ENCODE data around the gene MBNL1.

The MBNL1 gene

GRCh38 chr3:152445212-152445611 lies 176.5 kb downstream of the MBNL1 start:
- peaks cover 15 to 18% of the 10 kb centered on the region in 2 donors for H3K36me3 ChIP-seq (ENCODE audit: control insufficient read depth in 1 of 2, insufficient read depth in 2 of 2, low read length in 2 of 2)
- no peak overlapping the region for H3K4me3 ChIP-seq (ENCODE audit: low read depth in 1 of 2, low read length in 2 of 2)
- H3K9me3 ChIP-seq (ENCODE audit: control insufficient read depth in 1 of 2, low read length in 2 of 2) = no peaks in the 10 kb centered on the region
- H3K27me3 ChIP-seq (ENCODE audit: control insufficient read depth in 1 of 2, insufficient read depth in 2 of 2, low read length in 2 of 2) = no peaks in the 10 kb centered on the region
- peaks cover 0 to 13% of the 10 kb centered on the region in 2 donors for H3K4me1 ChIP-seq (ENCODE audit: control insufficient read depth in 1 of 2, insufficient read depth in 2 of 2, low read length in 2 of 2)
- H3K9ac ChIP-seq (ENCODE audit: low read depth in 1 of 2, low read length in 2 of 2) = no peak overlapping the region
- no peak overlapping the region for H3K27ac ChIP-seq (ENCODE audit: low read depth, low read length)

- Histone ChIP-seq H3K27ac (ENCODE audit: low read depth, low read length) (no peak overlapping the region), H3K4me3 (ENCODE audit: low read depth in 1 of 2, low read length in 2 of 2) (no peak overlapping the region), H3K9ac (ENCODE audit: low read depth in 1 of 2, low read length in 2 of 2) (no peak overlapping the region), H3K4me1 (ENCODE audit: control insufficient read depth in 1 of 2, insufficient read depth in 2 of 2, low read length in 2 of 2) (peaks cover 0 to 13% of the 10 kb centered on the region in 2 donors), H3K27me3 (ENCODE audit: control insufficient read depth in 1 of 2, insufficient read depth in 2 of 2, low read length in 2 of 2) (no peaks in the 10 kb centered on the region), H3K9me3 (ENCODE audit: control insufficient read depth in 1 of 2, low read length in 2 of 2) (no peaks in the 10 kb centered on the region), H3K36me3 (ENCODE audit: control insufficient read depth in 1 of 2, insufficient read depth in 2 of 2, low read length in 2 of 2) (peaks cover 15 to 24% of the 10 kb centered on the region in 2 donors)
Measured at GRCh38 chr3:152446495-152446894, 177.8 kb downstream of the MBNL1 start.

- H3K4me3 ChIP-seq (ENCODE audit: low read depth in 1 of 2, low read length in 2 of 2) = no peak overlapping the region
- peaks cover 19 to 31% of the 10 kb centered on the region in 2 donors for H3K36me3 ChIP-seq (ENCODE audit: control insufficient read depth in 1 of 2, insufficient read depth in 2 of 2, low read length in 2 of 2)
- H3K4me1 ChIP-seq (ENCODE audit: control insufficient read depth in 1 of 2, insufficient read depth in 2 of 2, low read length in 2 of 2) = peaks cover 0 to 13% of the 10 kb centered on the region in 2 donors
- H3K9me3 ChIP-seq (ENCODE audit: control insufficient read depth in 1 of 2, low read length in 2 of 2) = no peaks in the 10 kb centered on the region
- no peaks in the 10 kb centered on the region for H3K27me3 ChIP-seq (ENCODE audit: control insufficient read depth in 1 of 2, insufficient read depth in 2 of 2, low read length in 2 of 2)
- H3K9ac ChIP-seq (ENCODE audit: low read depth in 1 of 2, low read length in 2 of 2) = no peak overlapping the region
- no peak overlapping the region for H3K27ac ChIP-seq (ENCODE audit: low read depth, low read length)
Measured at GRCh38 chr3:152447511-152447910, 178.8 kb downstream of the MBNL1 start.

- Histone ChIP-seq H3K9me3 (ENCODE audit: control insufficient read depth in 1 of 2, low read length in 2 of 2) (no peaks in the 10 kb centered on the region), H3K27ac (ENCODE audit: low read depth, low read length) (no peak overlapping the region), H3K4me1 (ENCODE audit: control insufficient read depth in 1 of 2, insufficient read depth in 2 of 2, low read length in 2 of 2) (peaks cover 0 to 10% of the 10 kb centered on the region in 2 donors), H3K4me3 (ENCODE audit: low read depth in 1 of 2, low read length in 2 of 2) (no peak overlapping the region), H3K27me3 (ENCODE audit: control insufficient read depth in 1 of 2, insufficient read depth in 2 of 2, low read length in 2 of 2) (no peaks in the 10 kb centered on the region), H3K36me3 (ENCODE audit: control insufficient read depth in 1 of 2, insufficient read depth in 2 of 2, low read length in 2 of 2) (peaks cover 20 to 34% of the 10 kb centered on the region in 2 donors), H3K9ac (ENCODE audit: low read depth in 1 of 2, low read length in 2 of 2) (no peak overlapping the region)
Measured at GRCh38 chr3:152448091-152448490, 179.4 kb downstream of the MBNL1 start.

- Histone ChIP-seq H3K9ac (ENCODE audit: low read depth in 1 of 2, low read length in 2 of 2) (no peak overlapping the region), H3K36me3 (ENCODE audit: control insufficient read depth in 1 of 2, insufficient read depth in 2 of 2, low read length in 2 of 2) (peaks cover 11 to 39% of the 10 kb centered on the region in 2 donors), H3K9me3 (ENCODE audit: control insufficient read depth in 1 of 2, low read length in 2 of 2) (no peaks in the 10 kb centered on the region), H3K27ac (ENCODE audit: low read depth, low read length) (no peak overlapping the region), H3K4me3 (ENCODE audit: low read depth in 1 of 2, low read length in 2 of 2) (no peak overlapping the region), H3K4me1 (ENCODE audit: control insufficient read depth in 1 of 2, insufficient read depth in 2 of 2, low read length in 2 of 2) (peaks cover 0 to under 1% of the 10 kb centered on the region in 2 donors), H3K27me3 (ENCODE audit: control insufficient read depth in 1 of 2, insufficient read depth in 2 of 2, low read length in 2 of 2) (no peaks in the 10 kb centered on the region)
Measured at GRCh38 chr3:152452318-152452717, 183.6 kb downstream of the MBNL1 start.

- Histone ChIP-seq H3K27ac (ENCODE audit: low read depth, low read length) (no peak overlapping the region), H3K27me3 (ENCODE audit: control insufficient read depth in 1 of 2, insufficient read depth in 2 of 2, low read length in 2 of 2) (no peaks in the 10 kb centered on the region), H3K9ac (ENCODE audit: low read depth in 1 of 2, low read length in 2 of 2) (no peak overlapping the region), H3K4me3 (ENCODE audit: low read depth in 1 of 2, low read length in 2 of 2) (no peak overlapping the region), H3K4me1 (ENCODE audit: control insufficient read depth in 1 of 2, insufficient read depth in 2 of 2, low read length in 2 of 2) (peaks cover 0 to 3% of the 10 kb centered on the region in 2 donors), H3K9me3 (ENCODE audit: control insufficient read depth in 1 of 2, low read length in 2 of 2) (no peaks in the 10 kb centered on the region), H3K36me3 (ENCODE audit: control insufficient read depth in 1 of 2, insufficient read depth in 2 of 2, low read length in 2 of 2) (peaks cover 22 to 47% of the 10 kb centered on the region in 2 donors)
Measured at GRCh38 chr3:152454076-152454875, 185.5 kb downstream of the MBNL1 start.

- no peak overlapping the region for H3K9ac ChIP-seq (ENCODE audit: low read depth in 1 of 2, low read length in 2 of 2)
- H3K9me3 ChIP-seq (ENCODE audit: control insufficient read depth in 1 of 2, low read length in 2 of 2) = no peaks in the 10 kb centered on the region
- H3K36me3 ChIP-seq (ENCODE audit: control insufficient read depth in 1 of 2, insufficient read depth in 2 of 2, low read length in 2 of 2) = peaks cover 25 to 50% of the 10 kb centered on the region in 2 donors
- no peak overlapping the region for H3K4me3 ChIP-seq (ENCODE audit: low read depth in 1 of 2, low read length in 2 of 2)
- peaks cover 0 to 3% of the 10 kb centered on the region in 2 donors for H3K4me1 ChIP-seq (ENCODE audit: control insufficient read depth in 1 of 2, insufficient read depth in 2 of 2, low read length in 2 of 2)
- H3K27ac ChIP-seq (ENCODE audit: low read depth, low read length) = no peak overlapping the region
- H3K27me3 ChIP-seq (ENCODE audit: control insufficient read depth in 1 of 2, insufficient read depth in 2 of 2, low read length in 2 of 2) = no peaks in the 10 kb centered on the region
Measured at GRCh38 chr3:152455989-152456388, 187.3 kb downstream of the MBNL1 start.

GRCh38 chr3:152457500-152458375 lies 189.0 kb downstream of the MBNL1 start:
- Histone ChIP-seq H3K9ac (ENCODE audit: low read depth in 1 of 2, low read length in 2 of 2) (no peak overlapping the region), H3K4me3 (ENCODE audit: low read depth in 1 of 2, low read length in 2 of 2) (no peak overlapping the region), H3K27me3 (ENCODE audit: control insufficient read depth in 1 of 2, insufficient read depth in 2 of 2, low read length in 2 of 2) (no peaks in the 10 kb centered on the region), H3K27ac (ENCODE audit: low read depth, low read length) (no peak overlapping the region), H3K4me1 (ENCODE audit: control insufficient read depth in 1 of 2, insufficient read depth in 2 of 2, low read length in 2 of 2) (peaks cover 0 to 3% of the 10 kb centered on the region in 2 donors), H3K9me3 (ENCODE audit: control insufficient read depth in 1 of 2, low read length in 2 of 2) (no peaks in the 10 kb centered on the region), H3K36me3 (ENCODE audit: control insufficient read depth in 1 of 2, insufficient read depth in 2 of 2, low read length in 2 of 2) (peaks cover 22 to 49% of the 10 kb centered on the region in 2 donors)

- H3K9me3 ChIP-seq (ENCODE audit: control insufficient read depth in 1 of 2, low read length in 2 of 2) = no peaks in the 10 kb centered on the region
- no peaks in the 10 kb centered on the region for H3K27me3 ChIP-seq (ENCODE audit: control insufficient read depth in 1 of 2, insufficient read depth in 2 of 2, low read length in 2 of 2)
- peaks cover 0 to 3% of the 10 kb centered on the region in 2 donors for H3K4me1 ChIP-seq (ENCODE audit: control insufficient read depth in 1 of 2, insufficient read depth in 2 of 2, low read length in 2 of 2)
- H3K27ac ChIP-seq (ENCODE audit: low read depth, low read length) = no peak overlapping the region
- no peak overlapping the region for H3K9ac ChIP-seq (ENCODE audit: low read depth in 1 of 2, low read length in 2 of 2)
- peaks cover 22 to 51% of the 10 kb centered on the region in 2 donors for H3K36me3 ChIP-seq (ENCODE audit: control insufficient read depth in 1 of 2, insufficient read depth in 2 of 2, low read length in 2 of 2)
- no peak overlapping the region for H3K4me3 ChIP-seq (ENCODE audit: low read depth in 1 of 2, low read length in 2 of 2)
Measured at GRCh38 chr3:152458376-152459117, 189.8 kb downstream of the MBNL1 start.
